GM21390 (cell line): ENCODE data around the gene SAMD8.
A peak's percentile ranks its signal among the peaks of the same experiment; 100 is the strongest.
"Not testable (repeated sequence)": the region's sequence is repeated elsewhere in the genome, so short reads cannot be mapped to it uniquely, and the experiment has no call there.

Experiments
- ATAC-seq: cut with Tn5 transposase; IDR thresholded peaks from one replicate; pipeline ENCODE4 v1.9.1; 2021; ENCODE audit not compliant: unreplicated experiment

SAMD8 gene

GRCh38 chr10:75210282-75211006 lies 99.0 kb downstream of the SAMD8 start, which contains the start of gene VDAC2:
Gene VDAC2 (plus strand): TSS chr10:75210796. CDS start chr10:75211159, 363 bp downstream.
- ATAC-seq = peak; percentile 87

GRCh38 chr10:75211007-75211691 lies 99.7 kb downstream of the SAMD8 start:
- peak; percentile 16 for ATAC-seq

GRCh38 chr10:75212343-75212742 lies 100.9 kb downstream of the SAMD8 start:
- ATAC-seq = no peak

GRCh38 chr10:75220274-75220673 lies 108.8 kb downstream of the SAMD8 start:
- no peak for ATAC-seq

- not testable (repeated sequence) for ATAC-seq
Observed at GRCh38 chr10:75221492-75221891, 110.0 kb downstream of the SAMD8 start.

GRCh38 chr10:75223507-75223906 lies 112.1 kb downstream of the SAMD8 start:
- no peak for ATAC-seq

- ATAC-seq = no peak
Observed at GRCh38 chr10:75226095-75226494, 114.6 kb downstream of the SAMD8 start.

GRCh38 chr10:75226656-75227055 lies 115.2 kb downstream of the SAMD8 start:
- ATAC-seq = no peak

- no peak for ATAC-seq
Observed at GRCh38 chr10:75228278-75228677, 116.8 kb downstream of the SAMD8 start.

- no peak for ATAC-seq
Observed at GRCh38 chr10:75228834-75229233, 117.4 kb downstream of the SAMD8 start.

- ATAC-seq = no peak
Observed at GRCh38 chr10:75229971-75230370, 118.5 kb downstream of the SAMD8 start.

- peak; percentile 41 for ATAC-seq
Observed at GRCh38 chr10:75230600-75231038, 119.2 kb downstream of the SAMD8 start.
